Stimulated activated effector memory CD8-positive, alpha-beta T cell treated with anti-CD3 and anti-CD28 coated beads, Interleukin-12 subunit alpha, Interleukin-12 subunit beta, amount 100 ng/mL, for 72 hours (primary cell): ENCODE measurements around the gene AGMAT.

Source experiments
- ATAC-seq: fragments of 150-1000 bp; cut with Tn5 transposase; 2 replicates; pipeline ENCODE4 v1.10.0; 2021
- DNase-seq, 2 donors: peaks; one replicate each; pipeline ENCODE4 v3.0.0; 2021 to 2022; ENCODE audit warnings: low spot score in 2 of 2
- H3K27ac Mint-ChIP-seq: one replicate; pipeline ENCODE4 v1.8.0; 2022; ENCODE audit warnings: mild to moderate bottlenecking, mixed read lengths
- H3K36me3 Mint-ChIP-seq: one replicate; pipeline ENCODE4 v1.8.0; 2022; ENCODE audit warnings: mild to moderate bottlenecking, mixed read lengths
- H3K4me1 Mint-ChIP-seq: one replicate; pipeline ENCODE4 v1.8.0; 2022; ENCODE audit warnings: mixed read lengths
- H3K4me3 Mint-ChIP-seq: one replicate; pipeline ENCODE4 v1.8.0; 2022; ENCODE audit warnings: mild to moderate bottlenecking, mixed read lengths
- H3K9me3 Mint-ChIP-seq: one replicate; pipeline ENCODE4 v1.8.0; 2022; ENCODE audit warnings: mixed read lengths

AGMAT gene

DNA sequence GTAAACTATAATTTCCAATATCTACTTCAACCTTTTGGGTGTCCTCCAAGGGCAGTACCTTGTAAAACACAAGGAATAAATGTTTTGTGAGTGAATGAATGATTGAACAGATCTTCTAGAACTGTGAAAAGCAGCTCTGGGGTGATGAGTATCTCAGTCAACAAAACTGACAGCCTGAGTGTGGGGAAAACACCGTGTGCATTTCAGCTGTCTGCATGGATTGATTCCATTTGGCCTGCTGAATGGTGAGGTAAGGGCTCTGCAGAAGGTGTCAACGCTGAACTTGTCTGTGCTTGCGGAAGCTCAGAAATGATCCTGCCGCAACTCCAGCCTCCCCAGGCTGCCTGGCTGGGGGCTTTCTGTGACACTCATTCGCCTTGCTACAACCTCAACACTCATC lies 7.4 kb upstream of the AGMAT start:
- Mint-ChIP-seq H3K9me3 (no peaks in the 10 kb centered on the region), H3K4me1 (peaks cover 3% of the 10 kb centered on the region), H3K27ac (no peak overlapping the region)

DNA sequence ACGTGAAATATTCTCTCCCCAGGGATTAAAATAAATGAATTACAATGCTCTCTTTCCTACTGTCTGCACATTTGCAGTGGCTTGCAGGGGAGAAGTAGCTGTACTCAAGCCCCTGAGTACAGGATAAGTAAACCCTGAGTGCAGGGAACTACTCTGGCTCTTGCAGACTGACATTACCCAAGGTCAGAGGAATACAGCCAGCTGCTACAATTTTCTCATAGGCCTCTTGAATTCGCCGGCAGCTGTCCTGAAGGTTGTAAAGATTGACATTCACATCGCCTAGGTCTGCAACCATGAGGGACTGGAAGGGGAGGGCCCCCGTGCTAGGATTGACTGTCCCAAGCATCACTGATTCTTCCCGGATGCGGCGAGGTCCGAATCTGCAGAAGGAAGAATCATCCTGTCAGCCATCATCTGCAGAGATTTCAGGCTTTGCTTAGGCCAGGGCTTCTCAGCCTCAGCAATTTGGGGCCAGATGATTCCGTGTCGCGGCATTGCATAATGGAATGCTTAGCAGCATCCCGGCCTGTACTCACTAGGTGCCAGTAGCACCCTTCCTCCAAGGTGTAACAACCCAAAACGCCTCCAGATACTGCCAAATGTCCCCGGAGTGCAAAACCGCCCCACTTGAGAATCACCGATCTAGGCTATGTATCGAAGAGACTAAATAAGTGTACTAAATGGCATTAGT lies 1.7 kb downstream of the AGMAT start:
- no peak for DNase-seq
- Mint-ChIP-seq H3K36me3 (peaks cover 6% of the 10 kb centered on the region), H3K4me1 (peaks cover 47% of the 10 kb centered on the region), H3K27ac (peak overlapping the region; percentile 81), H3K9me3 (no peaks in the 10 kb centered on the region), H3K4me3 (peak overlapping the region; percentile 75)
- no peak for ATAC-seq

More for the DNA sequence above, 7.4 kb upstream of the AGMAT start:
- Mint-ChIP-seq H3K4me3 (no peak overlapping the region), H3K36me3 (peaks cover 2% of the 10 kb centered on the region)
- DNase-seq: no peak
- ATAC-seq: no peak

DNA sequence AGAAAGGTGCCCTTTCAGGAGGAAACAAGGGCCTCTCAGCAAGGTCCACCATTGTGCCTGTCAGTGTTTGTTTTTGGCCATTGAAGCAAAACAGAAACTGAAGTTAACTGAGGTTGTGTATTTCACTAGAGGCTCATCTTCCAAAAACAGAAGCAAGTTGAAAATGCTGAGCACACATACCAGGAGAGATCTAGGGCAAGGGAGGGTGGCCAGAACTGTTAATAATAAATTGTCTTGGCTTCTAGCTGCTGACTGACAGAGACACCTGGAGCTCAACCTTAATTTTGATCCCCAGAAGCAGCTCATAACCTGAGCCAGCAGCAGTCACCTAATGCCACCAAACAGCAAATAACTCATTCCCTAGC lies 5.2 kb downstream of the AGMAT start:
- no peak for DNase-seq
- Mint-ChIP-seq H3K27ac (peak overlapping the region; percentile 95), H3K4me3 (peak overlapping the region; percentile 57), H3K36me3 (peaks cover 20% of the 10 kb centered on the region), H3K9me3 (no peaks in the 10 kb centered on the region), H3K4me1 (peaks cover 33% of the 10 kb centered on the region)
- no peak for ATAC-seq

DNA sequence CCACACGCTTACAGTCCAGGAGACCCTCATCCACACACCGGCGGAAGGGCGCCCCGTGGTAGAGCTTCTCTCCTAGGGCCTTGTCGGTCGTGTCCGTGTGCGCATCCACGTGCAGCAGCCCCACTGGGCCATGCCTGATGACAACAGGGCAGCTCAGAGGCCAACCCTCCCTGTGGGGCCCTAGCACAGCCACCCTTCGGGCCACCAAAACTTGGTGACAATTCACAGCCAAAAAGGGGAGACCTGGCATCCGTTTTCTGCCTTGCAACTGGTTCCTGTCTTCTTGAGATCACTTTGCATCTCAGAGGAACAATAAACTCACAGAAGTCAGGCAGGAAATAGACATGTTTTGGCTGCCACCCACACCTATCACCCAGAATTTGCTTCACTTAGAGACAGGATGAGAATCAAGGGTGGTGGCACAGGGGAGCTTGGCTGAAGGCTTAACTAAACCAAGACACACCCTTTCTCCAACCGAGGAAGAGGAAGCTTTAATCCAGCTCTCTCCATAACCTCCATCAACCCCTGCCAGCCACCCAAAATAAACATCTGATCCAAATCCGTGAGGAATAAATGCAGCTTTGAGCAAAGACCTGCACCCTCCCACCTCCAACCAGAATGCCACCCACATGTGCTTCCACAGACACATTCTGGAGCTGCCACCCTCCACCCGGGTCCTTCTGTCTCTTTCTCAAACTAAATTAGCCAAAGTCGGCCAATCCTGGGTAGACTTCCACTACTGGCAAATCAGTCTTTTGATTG lies 5.7 kb downstream of the AGMAT start:
- Mint-ChIP-seq H3K27ac (peak overlapping the region; percentile 95), H3K36me3 (peaks cover 26% of the 10 kb centered on the region), H3K4me3 (peak overlapping the region; percentile 57), H3K9me3 (no peaks in the 10 kb centered on the region), H3K4me1 (peaks cover 28% of the 10 kb centered on the region)
- DNase-seq (no peak), ATAC-seq (peak; percentile 73)

DNA sequence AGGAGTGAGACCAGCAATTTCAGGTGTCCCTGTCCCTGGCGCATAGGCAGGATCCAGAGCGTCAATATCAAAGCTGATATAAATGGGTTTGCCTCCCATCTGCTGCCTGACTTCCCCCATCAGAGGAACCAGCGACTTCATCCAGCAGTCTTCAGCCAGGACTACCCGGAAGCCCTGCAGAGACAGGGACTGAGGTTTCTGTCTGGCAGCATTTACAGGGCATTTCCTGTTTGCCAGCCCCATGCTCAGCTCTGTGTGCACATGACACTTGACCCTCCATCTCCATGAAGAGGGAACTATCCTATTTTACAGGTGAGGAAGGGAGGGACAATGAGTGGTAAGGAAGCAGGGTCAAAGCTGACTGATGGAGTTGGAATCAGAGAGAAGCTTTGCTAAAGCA lies 7.2 kb downstream of the AGMAT start:
- Mint-ChIP-seq H3K4me3 (no peak overlapping the region), H3K36me3 (peaks cover 40% of the 10 kb centered on the region), H3K4me1 (peaks cover 20% of the 10 kb centered on the region), H3K27ac (peak overlapping the region; percentile 95), H3K9me3 (no peaks in the 10 kb centered on the region)
- DNase-seq (no peak), ATAC-seq (no peak)

DNA sequence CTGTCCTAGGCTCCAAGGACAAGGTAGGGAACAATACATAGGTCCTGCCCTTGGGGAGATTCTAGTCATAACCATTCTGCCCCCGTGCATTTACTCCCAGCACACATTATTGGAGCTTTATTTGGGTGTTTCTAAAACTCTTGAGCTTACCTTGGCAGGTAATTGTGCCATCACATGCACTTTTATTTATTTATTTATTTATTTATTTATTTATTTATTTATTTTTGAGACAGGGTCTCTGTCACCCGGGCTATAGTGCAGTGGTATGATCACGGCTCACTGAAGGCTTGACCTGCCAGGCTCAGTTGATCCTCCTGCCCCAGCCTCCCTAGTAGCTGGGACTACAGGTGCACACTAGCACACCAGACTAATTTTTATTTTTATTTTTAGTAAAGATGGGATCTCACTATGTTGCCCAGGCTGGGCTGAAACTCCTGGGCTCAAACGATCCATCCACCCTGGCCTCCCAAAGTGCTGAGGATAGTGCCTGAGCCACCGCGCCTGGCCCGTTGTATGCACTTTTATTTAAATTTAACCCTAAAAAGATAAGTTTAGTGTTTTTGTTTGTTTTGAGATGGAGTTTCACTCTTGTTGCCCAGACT lies 9.2 kb downstream of the AGMAT start:
- Mint-ChIP-seq H3K4me1 (peaks cover 20% of the 10 kb centered on the region), H3K36me3 (peaks cover 60% of the 10 kb centered on the region), H3K9me3 (no peaks in the 10 kb centered on the region), H3K4me3 (no peak overlapping the region), H3K27ac (no peak overlapping the region)
- no peak for DNase-seq
- ATAC-seq: no peak

DNA sequence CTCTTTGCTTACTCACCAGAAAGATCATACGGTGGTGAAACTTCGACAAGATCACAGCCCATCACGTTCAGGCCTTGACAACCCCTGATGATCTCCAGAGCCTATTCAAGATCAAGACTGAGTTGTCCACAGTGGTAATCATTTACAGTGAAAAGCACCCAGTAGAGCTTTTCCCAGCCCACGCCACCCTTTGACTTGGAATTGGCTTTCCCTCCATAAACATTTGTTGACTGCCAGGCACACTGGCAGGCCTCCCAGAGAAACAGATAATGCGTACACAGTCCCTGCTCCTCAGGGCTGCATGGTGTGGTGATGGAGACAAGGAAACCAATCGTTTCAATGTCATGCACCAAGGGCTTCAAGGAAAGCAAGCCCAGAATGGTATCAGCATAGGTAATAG lies 10.1 kb downstream of the AGMAT start:
- peaks cover 15% of the 10 kb centered on the region for H3K4me1 Mint-ChIP-seq
- no peaks in the 10 kb centered on the region for H3K9me3 Mint-ChIP-seq
- no peak overlapping the region for H3K4me3 Mint-ChIP-seq
- H3K36me3 Mint-ChIP-seq: peaks cover 70% of the 10 kb centered on the region
- no peak for DNase-seq
- H3K27ac Mint-ChIP-seq: no peak overlapping the region
- ATAC-seq: no peak

DNA sequence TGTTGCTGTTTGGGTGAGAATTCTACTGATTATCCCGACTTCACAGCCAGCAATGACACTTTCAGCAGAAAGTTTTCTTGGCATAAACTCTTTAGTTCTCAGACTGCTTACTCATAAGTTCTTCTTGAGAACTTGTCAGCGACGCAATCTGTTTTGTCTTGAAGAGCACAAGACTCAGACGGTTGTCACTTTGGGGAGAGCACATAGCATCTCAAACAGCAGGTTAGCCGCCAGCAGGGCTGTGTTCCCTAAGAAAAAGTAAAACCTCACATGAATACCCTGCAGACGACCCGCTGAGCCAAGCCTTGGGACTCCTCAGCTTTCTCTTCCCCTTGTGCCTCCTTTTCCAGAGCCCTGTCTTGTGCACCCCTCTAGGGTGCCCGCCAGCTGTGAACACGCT lies 11.4 kb downstream of the AGMAT start:
- DNase-seq (no peak), ATAC-seq (no peak)
- H3K27ac Mint-ChIP-seq: no peak overlapping the region
- no peaks in the 10 kb centered on the region for H3K9me3 Mint-ChIP-seq
- peaks cover 3% of the 10 kb centered on the region for H3K4me1 Mint-ChIP-seq
- H3K36me3 Mint-ChIP-seq: peaks cover 82% of the 10 kb centered on the region
- H3K4me3 Mint-ChIP-seq: no peak overlapping the region

DNA sequence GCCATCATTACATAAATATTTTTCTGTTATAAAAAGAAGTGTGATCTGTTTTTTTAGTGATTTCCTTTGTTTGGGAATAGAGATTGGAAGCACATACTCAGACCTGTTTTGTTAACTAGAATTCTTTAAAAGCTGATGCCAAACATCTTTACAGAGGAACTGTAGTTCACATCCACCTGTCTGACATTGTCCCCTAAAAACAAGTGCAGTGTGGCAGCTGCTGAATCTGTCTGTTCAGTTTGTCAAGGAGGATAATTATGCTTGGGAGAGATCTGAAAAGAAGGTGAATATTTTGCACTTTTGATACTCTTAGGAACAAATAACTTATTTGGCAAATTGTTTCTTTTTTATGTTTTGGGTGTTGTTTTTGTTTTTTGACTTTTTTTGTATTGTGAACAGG lies 13.6 kb downstream of the AGMAT start:
- Mint-ChIP-seq H3K4me1 (no peaks in the 10 kb centered on the region), H3K36me3 (peaks cover 96% of the 10 kb centered on the region), H3K4me3 (no peak overlapping the region), H3K9me3 (no peaks in the 10 kb centered on the region), H3K27ac (no peak overlapping the region)
- no peak for DNase-seq
- ATAC-seq: no peak

DNA sequence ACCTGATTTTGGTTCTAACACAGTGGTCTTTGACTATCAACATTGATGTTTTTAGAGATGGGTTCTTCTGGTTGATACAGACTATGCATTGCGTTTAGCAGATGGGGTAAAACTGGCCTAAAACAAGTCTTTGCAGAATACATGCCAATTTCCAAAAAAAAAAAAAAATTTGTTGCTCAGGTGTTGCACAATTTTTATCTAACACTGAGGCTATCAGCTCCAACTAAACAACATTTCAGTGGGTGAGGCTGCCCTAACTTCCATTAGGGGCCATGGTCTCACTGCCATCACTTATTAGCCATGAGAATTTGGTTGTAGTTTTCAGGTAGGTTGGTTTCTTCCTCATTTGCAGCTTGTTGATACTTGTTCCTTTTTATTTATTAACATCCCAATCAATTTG lies 14.0 kb downstream of the AGMAT start:
- peaks cover 96% of the 10 kb centered on the region for H3K36me3 Mint-ChIP-seq
- H3K4me3 Mint-ChIP-seq: no peak overlapping the region
- DNase-seq: no peak
- H3K27ac Mint-ChIP-seq: peak overlapping the region; percentile 8
- no peak for ATAC-seq
- no peaks in the 10 kb centered on the region for H3K4me1 Mint-ChIP-seq
- no peaks in the 10 kb centered on the region for H3K9me3 Mint-ChIP-seq

DNA sequence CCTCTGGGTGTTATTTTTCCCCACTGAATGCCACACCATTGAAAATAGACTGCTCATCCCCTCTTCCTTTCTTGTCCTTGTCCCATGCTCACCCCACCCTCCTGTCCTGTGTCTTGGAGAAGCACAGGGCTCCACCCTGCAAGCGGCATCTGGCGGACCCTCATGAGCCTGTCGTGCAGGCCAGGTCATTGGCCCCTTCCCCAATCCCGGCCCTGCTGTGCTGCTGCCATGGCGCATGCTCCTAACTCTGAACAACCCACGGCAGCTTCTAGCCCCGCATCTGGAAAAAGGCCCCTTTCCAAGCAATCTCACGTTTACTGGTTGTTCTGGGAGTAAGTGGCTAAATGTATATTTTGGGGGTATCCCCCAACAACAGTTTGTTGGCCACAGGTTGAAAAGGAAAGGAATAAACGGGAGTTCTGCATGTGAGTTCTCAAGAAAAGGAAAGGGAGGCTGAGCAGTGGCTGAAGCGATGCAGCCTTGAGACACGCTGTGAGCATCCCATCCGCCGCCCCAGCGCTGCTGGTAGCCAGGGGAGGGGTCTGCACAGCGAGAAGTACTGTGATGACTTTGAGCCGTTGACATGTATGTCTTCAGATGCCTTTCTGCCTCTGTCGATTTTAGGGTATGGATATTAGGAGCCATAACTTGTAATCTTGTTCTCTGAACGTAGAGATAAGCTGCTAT lies 16.3 kb downstream of the AGMAT start:
- DNase-seq (no peak), ATAC-seq (no peak)
- Mint-ChIP-seq H3K4me3 (no peak overlapping the region), H3K9me3 (no peaks in the 10 kb centered on the region), H3K27ac (no peak overlapping the region), H3K4me1 (no peaks in the 10 kb centered on the region), H3K36me3 (peaks cover 100% of the 10 kb centered on the region)

DNA sequence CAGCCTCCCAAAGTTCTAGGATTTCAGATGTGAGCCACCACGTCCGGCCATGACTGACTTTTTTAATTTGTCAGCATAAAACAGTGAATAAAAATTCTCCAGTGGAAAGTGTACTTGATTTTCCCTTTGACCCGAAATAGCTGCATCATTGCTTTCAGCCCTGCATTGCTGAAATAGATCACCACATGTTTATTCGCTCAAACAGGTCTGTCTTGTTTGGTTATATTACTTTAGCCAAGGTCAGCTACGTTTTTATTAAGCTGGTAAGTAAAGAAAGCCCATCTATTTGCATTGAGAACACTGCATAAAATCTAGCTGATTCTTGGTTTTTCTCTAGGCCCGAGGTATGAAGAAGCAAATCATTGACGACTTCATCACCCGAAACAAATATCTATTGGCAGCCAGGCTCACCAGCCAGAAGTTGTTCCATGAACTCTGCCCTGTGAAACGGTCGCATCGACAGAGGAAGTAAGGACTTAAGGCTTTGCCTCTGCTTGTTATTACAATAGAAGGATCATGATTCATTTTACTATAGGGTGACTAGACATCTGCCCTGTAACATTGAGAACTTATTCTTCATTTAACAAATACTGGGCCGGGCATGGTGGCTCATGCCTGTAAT lies 25.6 kb downstream of the AGMAT start:
- Mint-ChIP-seq H3K36me3 (peaks cover 55% of the 10 kb centered on the region), H3K4me1 (no peaks in the 10 kb centered on the region), H3K4me3 (no peak overlapping the region), H3K27ac (no peak overlapping the region), H3K9me3 (no peaks in the 10 kb centered on the region)
- DNase-seq (no peak), ATAC-seq (no peak)

DNA sequence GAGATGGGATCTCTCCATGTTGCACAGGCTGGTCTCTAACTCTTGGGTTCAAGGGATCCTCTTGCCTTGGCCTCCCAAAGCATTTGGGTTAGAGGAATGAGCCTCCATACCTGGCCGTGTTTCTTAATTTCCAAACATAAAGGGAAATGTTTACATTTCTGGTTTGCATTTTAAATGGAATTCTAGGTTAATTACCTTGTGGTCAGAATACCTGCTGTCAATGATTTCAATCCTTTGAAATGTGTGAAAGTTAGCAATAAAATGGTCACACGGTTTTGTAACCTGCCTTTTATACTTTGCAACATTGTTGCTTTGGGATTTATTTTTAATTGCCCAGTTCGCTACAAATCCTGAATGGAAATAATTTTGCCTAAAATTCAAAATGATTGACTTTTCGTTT lies 26.3 kb downstream of the AGMAT start:
- Mint-ChIP-seq H3K4me3 (no peak overlapping the region), H3K4me1 (no peaks in the 10 kb centered on the region), H3K9me3 (no peaks in the 10 kb centered on the region), H3K36me3 (peaks cover 52% of the 10 kb centered on the region), H3K27ac (no peak overlapping the region)
- DNase-seq (no peak), ATAC-seq (no peak)

DNA sequence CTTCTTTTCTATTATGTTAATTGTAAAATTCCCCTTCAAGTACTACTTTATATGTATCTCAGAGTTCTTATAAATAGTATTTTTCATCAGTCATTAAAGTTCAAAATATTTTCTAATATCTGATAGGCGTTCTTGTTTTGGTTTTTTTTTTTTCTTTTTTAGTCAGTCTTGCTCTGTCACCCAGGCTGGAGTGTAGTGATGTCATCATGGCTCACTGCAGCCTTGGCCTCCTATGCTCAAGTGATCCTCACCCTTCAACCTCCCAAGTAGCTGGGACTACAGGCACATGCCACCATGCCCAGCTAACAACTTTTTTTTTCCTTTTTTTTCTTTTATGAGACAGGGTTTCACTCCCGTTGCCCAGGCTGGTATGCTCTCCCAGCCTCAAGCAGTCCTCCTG lies 27.3 kb downstream of the AGMAT start:
- DNase-seq: no peak
- no peak for ATAC-seq
- Mint-ChIP-seq H3K27ac (no peak overlapping the region), H3K9me3 (no peaks in the 10 kb centered on the region), H3K4me3 (no peak overlapping the region), H3K4me1 (no peaks in the 10 kb centered on the region), H3K36me3 (peaks cover 44% of the 10 kb centered on the region)

DNA sequence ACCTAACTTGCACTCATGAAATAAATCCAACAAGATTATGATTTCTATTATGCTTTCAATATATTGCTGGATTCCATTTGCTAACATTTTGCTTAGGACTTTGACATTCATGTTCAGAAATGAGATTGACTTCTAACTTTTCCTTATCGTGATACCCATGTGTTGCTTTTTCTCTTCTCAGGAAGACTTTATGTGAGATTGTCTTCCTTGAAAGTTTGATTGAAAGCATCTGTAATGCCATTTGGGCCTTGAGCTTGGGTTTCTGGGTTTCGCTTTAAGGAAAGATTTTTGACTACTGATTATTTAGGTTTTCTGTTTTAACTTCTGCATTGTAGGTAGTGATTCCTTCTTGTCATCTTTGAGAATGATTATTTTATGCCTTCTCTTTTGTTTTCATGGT lies 27.8 kb downstream of the AGMAT start:
- no peak overlapping the region for H3K27ac Mint-ChIP-seq
- H3K9me3 Mint-ChIP-seq: no peaks in the 10 kb centered on the region
- H3K4me1 Mint-ChIP-seq: no peaks in the 10 kb centered on the region
- H3K4me3 Mint-ChIP-seq: no peak overlapping the region
- DNase-seq: no peak
- peaks cover 38% of the 10 kb centered on the region for H3K36me3 Mint-ChIP-seq
- ATAC-seq: no peak
